Caco-2 (cell line): ENCODE data around the gene MS4A6A. TPM values are rescaled to one million over a fixed set of nuclear protein-coding genes. Genes with fewer than 3 reads are reported as not detected.

Experiments
- BruUV-seq: library from RNA; stranded (reverse); fragments of 400-500 nt; replicated peaks from 2 replicates; lab custom pipeline; 2021; lab: Mats Ljungman, UMichigan
- CTCF ChIA-PET: fragments of 300-600 bp; sonication (Branson Sonifier 250); formaldehyde crosslinking; loops from one replicate; lab custom pipeline; 2022; ENCODE audit warnings: antibody characterized with exemption; lab: Charles Lee
- POLR2A ChIA-PET: fragments of 300-600 bp; sonication (Branson Sonifier 250); formaldehyde crosslinking; loops from one replicate; lab custom pipeline; 2022; ENCODE audit warnings: antibody characterized with exemption; lab: Charles Lee
- DNase-seq, 2 experiments: peaks; one replicate each; pipeline versions ENCODE4 v3.0.0 to v3.0.0-alpha.2; 2020 to 2022
- H3K27me3 ChIP-seq: replicated peaks from 2 replicates; pipeline ENCODE4 v1.6.0; 2011; ENCODE audit warnings: low read length; ENCODE audit not compliant: control insufficient read depth, insufficient read depth
- H3K36me3 ChIP-seq: 2 replicates; pipeline ENCODE4 v1.5.1; 2011; ENCODE audit warnings: low read length; ENCODE audit not compliant: control insufficient read depth, insufficient read depth
- H3K4me1 ChIP-seq: fragments of 250-450 bp; sonication (Bioruptor Pico); 2 replicates; pipeline ENCODE4 v1.5.1; 2020; ENCODE audit warnings: mild to moderate bottlenecking
- H3K4me3 ChIP-seq: 2 replicates; pipeline ENCODE4 v1.5.1; 2011; ENCODE audit warnings: low read depth, mild to moderate bottlenecking, control low read depth, low read length
- H3K9me3 ChIP-seq: fragments of 250-450 bp; sonication (Bioruptor Pico); 2 replicates; pipeline ENCODE4 v1.5.1; 2020; ENCODE audit warnings: mild to moderate bottlenecking, moderate library complexity
- H3K27ac Mint-ChIP-seq: one replicate; pipeline ENCODE4 v1.8.0; 2022; ENCODE audit warnings: mixed read lengths; ENCODE audit not compliant: unreplicated experiment
- H3K27me3 Mint-ChIP-seq: one replicate; pipeline ENCODE4 v1.8.0; 2022; ENCODE audit warnings: mixed read lengths; ENCODE audit not compliant: insufficient read depth, unreplicated experiment
- H3K36me3 Mint-ChIP-seq: one replicate; pipeline ENCODE4 v1.8.0; 2022; ENCODE audit warnings: mild to moderate bottlenecking, mixed read lengths; ENCODE audit not compliant: insufficient read depth, unreplicated experiment
- H3K4me1 Mint-ChIP-seq: one replicate; pipeline ENCODE4 v1.8.0; 2022; ENCODE audit warnings: low read depth, mixed read lengths; ENCODE audit not compliant: unreplicated experiment
- H3K4me3 Mint-ChIP-seq: one replicate; pipeline ENCODE4 v1.8.0; 2022; ENCODE audit warnings: mild to moderate bottlenecking, moderate library complexity, mixed read lengths; ENCODE audit not compliant: unreplicated experiment
- H3K9me3 Mint-ChIP-seq: one replicate; pipeline ENCODE4 v1.8.0; 2022; ENCODE audit warnings: mixed read lengths; ENCODE audit not compliant: unreplicated experiment
- intact Hi-C: fragments of 100-400 bp; cut with micrococcal nuclease; formaldehyde crosslinking; loops from one replicate; pipeline ENCODE4 v1.10.0; 2022; ENCODE audit not compliant: unreplicated experiment
- microRNA-seq: library from miRNA; unstranded; fragments of <30 nt; microRNA quantifications from one replicate; pipeline ENCODE4 v1.2.0, GENCODE V29; 2022
- total RNA-seq: library from RNA; stranded (reverse); gene quantifications from 2 replicates; pipeline ENCODE4 v1.2.3, GENCODE V29; 2022
- TF ChIP-seq, protein P1 (sequence below), 2 experiments: fragments of 200-600 bp in 1 of 2; IDR thresholded peaks; 1 replicate in 1 of 2; 2 replicates in 1 of 2; pipeline versions ENCODE4 v1.5.1 to v1.8.0; 2011 to 2022; ENCODE audit warnings: antibody characterized with exemption in 1 of 2, control low read depth in 1 of 2, inconsistent platforms in 1 of 2, low read depth in 1 of 2, low read length in 1 of 2, mild to moderate bottlenecking in 1 of 2, moderate library complexity in 1 of 2; ENCODE audit not compliant: insufficient read depth in 1 of 2, severe bottlenecking in 1 of 2, unreplicated experiment in 1 of 2

Gene MS4A6A
- total RNA-seq, 1 experiment from 2014 or later = not detected

DNA sequence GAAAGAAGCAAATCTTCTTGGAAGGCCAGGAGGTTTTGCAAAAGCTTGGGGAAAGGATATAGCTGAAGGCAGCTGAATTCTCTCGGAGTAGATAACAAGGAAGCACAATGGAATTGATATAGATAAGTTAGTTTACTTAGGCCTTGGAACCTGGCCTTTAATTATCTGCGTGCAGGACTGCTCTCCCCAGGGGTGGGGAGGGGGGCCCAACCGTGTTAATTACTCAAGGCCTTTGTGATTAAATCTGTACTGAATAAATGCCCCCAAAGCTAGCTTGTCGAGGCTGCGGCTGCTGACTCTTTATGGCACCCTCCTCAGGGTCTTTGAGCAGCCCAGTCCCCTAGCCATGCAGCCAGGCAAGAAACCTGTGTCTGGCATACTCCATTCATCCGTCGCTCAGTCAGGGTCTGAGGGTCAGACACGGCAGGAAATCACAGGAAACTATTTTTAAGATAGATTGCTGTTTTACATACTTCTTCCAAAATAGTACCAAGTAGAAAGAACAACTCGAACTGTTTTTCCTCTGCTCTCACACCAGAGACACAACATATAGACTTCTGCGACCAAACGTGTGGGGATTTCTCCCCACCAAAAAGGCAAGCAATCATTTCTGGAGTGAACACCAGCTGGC lies 58.0 kb downstream of the MS4A6A start:
- Mint-ChIP-seq H3K36me3 (no peaks in the 10 kb centered on the region), H3K9me3 (peaks cover 37% of the 10 kb centered on the region), H3K27me3 (no peaks in the 10 kb centered on the region), H3K4me1 (peaks cover 18% of the 10 kb centered on the region), H3K4me3 (no peak overlapping the region), H3K27ac (no peak overlapping the region)
- no peaks in the 10 kb centered on the region for H3K36me3 ChIP-seq
- TF ChIP-seq, protein P1, sequence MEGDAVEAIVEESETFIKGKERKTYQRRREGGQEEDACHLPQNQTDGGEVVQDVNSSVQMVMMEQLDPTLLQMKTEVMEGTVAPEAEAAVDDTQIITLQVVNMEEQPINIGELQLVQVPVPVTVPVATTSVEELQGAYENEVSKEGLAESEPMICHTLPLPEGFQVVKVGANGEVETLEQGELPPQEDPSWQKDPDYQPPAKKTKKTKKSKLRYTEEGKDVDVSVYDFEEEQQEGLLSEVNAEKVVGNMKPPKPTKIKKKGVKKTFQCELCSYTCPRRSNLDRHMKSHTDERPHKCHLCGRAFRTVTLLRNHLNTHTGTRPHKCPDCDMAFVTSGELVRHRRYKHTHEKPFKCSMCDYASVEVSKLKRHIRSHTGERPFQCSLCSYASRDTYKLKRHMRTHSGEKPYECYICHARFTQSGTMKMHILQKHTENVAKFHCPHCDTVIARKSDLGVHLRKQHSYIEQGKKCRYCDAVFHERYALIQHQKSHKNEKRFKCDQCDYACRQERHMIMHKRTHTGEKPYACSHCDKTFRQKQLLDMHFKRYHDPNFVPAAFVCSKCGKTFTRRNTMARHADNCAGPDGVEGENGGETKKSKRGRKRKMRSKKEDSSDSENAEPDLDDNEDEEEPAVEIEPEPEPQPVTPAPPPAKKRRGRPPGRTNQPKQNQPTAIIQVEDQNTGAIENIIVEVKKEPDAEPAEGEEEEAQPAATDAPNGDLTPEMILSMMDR (IDR thresholded peaks at IDR 0.05; ENCODE audit: insufficient read depth in 1 of 2, low read depth in 1 of 2, low read length in 1 of 2, severe bottlenecking in 1 of 2, unreplicated experiment in 1 of 2) = no peak
- no peaks in the 10 kb centered on the region for H3K27me3 ChIP-seq
- ChIA-PET CTCF (no interaction called here), POLR2A (no interaction called here)
- intact Hi-C loops = no loop called here
- peak in 1 of 2 experiments; percentile 41 for DNase-seq
- peaks cover 20% of the 10 kb centered on the region; the same call in 1 of the 2 replicates for H3K4me1 ChIP-seq
- BruUV-seq = no TSS peak
- H3K9me3 ChIP-seq = peaks cover 12% of the 10 kb centered on the region; the same call in 1 of the 2 replicates
- H3K4me3 ChIP-seq = no peak overlapping the region

Small RNA genes within 50 kb of the gene (microRNA-seq; reads per million reads assigned to microRNA genes)
- not detected for gene MIR6503

Other genes with a start within 250 kb of the MS4A6A start
- not detected in 2 replicates for gene OOSP1, start 244.7 kb downstream of the MS4A6A start, total RNA-seq
- not detected in 2 replicates for gene OOSP4A, start 219.1 kb downstream of the MS4A6A start, total RNA-seq
- gene OOSP4B, start 165.9 kb downstream of the MS4A6A start, total RNA-seq = not detected in 2 replicates
- not detected in 2 replicates for gene OOSP2, start 142.7 kb downstream of the MS4A6A start, total RNA-seq
- not detected in 2 replicates for gene MS4A3, start 126.4 kb downstream of the MS4A6A start, total RNA-seq
- gene MS4A2, start 94.4 kb downstream of the MS4A6A start, total RNA-seq = not detected in 2 replicates
- gene MS4A4E, start 60.1 kb upstream of the MS4A6A start, total RNA-seq = not detected in 2 replicates
- not detected in 2 replicates for gene MS4A4A, start 97.6 kb upstream of the MS4A6A start, total RNA-seq
- not detected in 2 replicates for gene MS4A6E, start 144.2 kb upstream of the MS4A6A start, total RNA-seq
- not detected in 2 replicates for gene MS4A7, start 195.4 kb upstream of the MS4A6A start, total RNA-seq
- gene MS4A14, start 213.4 kb upstream of the MS4A6A start, total RNA-seq = not detected in 2 replicates
- gene MS4A5, start 246.5 kb upstream of the MS4A6A start, total RNA-seq = not detected in 2 replicates